Measurements from ENCODE around the gene ABTB2. TPM values are rescaled to one million over a fixed set of nuclear protein-coding genes. Genes with fewer than 3 reads are reported as not detected.
A peak's percentile ranks its signal among the peaks of the same experiment; 100 is the strongest.

ABTB2 gene
- total and polyA plus RNA-seq, 9 of the 15 experiments (the other 6 are each of a cell fraction or from before 2014, with no cell fraction given): 0.03 to 0.18 (median 0.12) TPM; not detected in 2

GRCh38 chr11:34105079-34105956 lies 252.5 kb downstream of the ABTB2 start, which contains the start of gene NAT10 (continued):
- TF ChIP-seq ZNF224 (CRISPR knock-in tag; IDR thresholded peaks at IDR 0.05) (no peak), TAF15 (IDR thresholded peaks at IDR 0.05; ENCODE audit: low read depth, low read length) (no peak), CBX2 (IDR thresholded peaks at IDR 0.05; ENCODE audit: insufficient read depth, low read length, poor library complexity, severe bottlenecking) (no peak), GTF2E2 (tag; IDR thresholded peaks at IDR 0.05) (peak; percentile 85), SUPT5H (IDR thresholded peaks at IDR 0.05) (peak; percentile 96), FOXA1 (IDR thresholded peaks at IDR 0.05; ENCODE audit: borderline replicate concordance) (no peak), PKNOX1 (IDR thresholded peaks at IDR 0.05) (peak; percentile 24; the same call in 1 of the 2 replicates), RHOXF2B (CRISPR knock-in tag; conservative IDR thresholded peaks at IDR 0.05) (no peak; the same call in none of the 2 replicates), ZSCAN29 (IDR thresholded peaks at IDR 0.05) (no peak), ARNT (IDR thresholded peaks at IDR 0.05) (peak in 1 of 2 experiments; percentile 57; a peak in 2 of 4 replicates), ZNF197 (CRISPR knock-in tag; IDR thresholded peaks at IDR 0.05; ENCODE audit: low read depth) (no peak), BRF1 (IDR thresholded peaks at IDR 0.05; ENCODE audit: borderline replicate concordance, extremely low read depth, insufficient read length) (no peak), THAP12 (CRISPR knock-in tag; IDR thresholded peaks at IDR 0.05) (peak; percentile 62), PRDM10 (IDR thresholded peaks at IDR 0.05; ENCODE audit: partially characterized antibody) (peak; percentile 79), GTF2F1 (IDR thresholded peaks at IDR 0.05; ENCODE audit: low read depth, low read length) (0 out of 2 replicates have a peak, but pooled peaks have one; percentile 9), ARID1B (IDR thresholded peaks at IDR 0.05) (peak; percentile 42; the same call in 1 of the 2 replicates), CCAR2 (IDR thresholded peaks at IDR 0.05; ENCODE audit: low read depth, low read length) (no peak), ZNF830 (CRISPR knock-in tag; IDR thresholded peaks at IDR 0.05) (peak; percentile 88; the same call in 1 of the 2 replicates), USF1 (CRISPR knock-in tag; IDR thresholded peaks at IDR 0.05) (peak; percentile 92), SRF (CRISPR knock-in tag; IDR thresholded peaks at IDR 0.05) (peak in 1 of 2 experiments; percentile 37; a peak in 1 of 4 replicates)

Measured in K562 (cell line).